NCI-H2107 treated with DMSO at 0.1 percent for 48 hours (cell line): ENCODE results near the gene DRC1.

ENCODE experiments used
- DNase-seq: peaks from one replicate; lab custom pipeline; 2025; ENCODE audit not compliant: unreplicated experiment; lab: John Stamatoyannopoulos, UW

Gene DRC1

DNA sequence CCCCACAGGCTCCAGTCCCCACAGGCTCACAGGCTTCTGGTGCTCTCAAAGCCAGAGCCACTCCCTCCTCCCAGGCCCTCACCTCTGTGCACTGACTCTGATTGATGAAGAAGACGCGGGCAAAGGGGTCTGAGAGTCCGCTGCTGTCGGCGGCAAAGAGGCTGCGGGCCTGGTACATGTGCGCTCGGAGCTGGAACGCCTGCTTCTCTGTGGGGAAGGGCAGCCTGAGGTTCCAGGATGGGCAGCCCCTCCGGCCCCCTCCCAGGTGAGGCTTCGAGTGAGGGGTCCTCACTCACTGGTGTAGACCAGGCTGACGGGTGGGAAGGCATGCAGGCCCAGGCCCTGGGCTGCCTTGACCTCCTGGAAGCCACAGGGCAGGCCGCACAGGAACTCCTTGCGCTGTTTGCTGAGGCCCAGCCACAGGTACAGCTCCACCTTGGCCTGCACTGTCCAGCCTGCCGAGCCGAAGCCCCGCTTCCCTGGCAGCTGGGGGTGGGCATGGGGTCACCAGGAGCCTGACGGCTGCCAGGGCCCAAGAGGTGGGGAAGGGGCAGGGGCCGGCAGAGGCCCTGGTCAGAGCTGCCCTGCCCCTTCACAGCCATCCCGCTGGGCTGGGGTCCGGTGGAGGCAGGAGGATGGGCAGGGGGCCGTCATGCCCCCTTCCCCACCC, 74.2 kb downstream of the DRC1 start:
- DNase-seq = no peak

DNA sequence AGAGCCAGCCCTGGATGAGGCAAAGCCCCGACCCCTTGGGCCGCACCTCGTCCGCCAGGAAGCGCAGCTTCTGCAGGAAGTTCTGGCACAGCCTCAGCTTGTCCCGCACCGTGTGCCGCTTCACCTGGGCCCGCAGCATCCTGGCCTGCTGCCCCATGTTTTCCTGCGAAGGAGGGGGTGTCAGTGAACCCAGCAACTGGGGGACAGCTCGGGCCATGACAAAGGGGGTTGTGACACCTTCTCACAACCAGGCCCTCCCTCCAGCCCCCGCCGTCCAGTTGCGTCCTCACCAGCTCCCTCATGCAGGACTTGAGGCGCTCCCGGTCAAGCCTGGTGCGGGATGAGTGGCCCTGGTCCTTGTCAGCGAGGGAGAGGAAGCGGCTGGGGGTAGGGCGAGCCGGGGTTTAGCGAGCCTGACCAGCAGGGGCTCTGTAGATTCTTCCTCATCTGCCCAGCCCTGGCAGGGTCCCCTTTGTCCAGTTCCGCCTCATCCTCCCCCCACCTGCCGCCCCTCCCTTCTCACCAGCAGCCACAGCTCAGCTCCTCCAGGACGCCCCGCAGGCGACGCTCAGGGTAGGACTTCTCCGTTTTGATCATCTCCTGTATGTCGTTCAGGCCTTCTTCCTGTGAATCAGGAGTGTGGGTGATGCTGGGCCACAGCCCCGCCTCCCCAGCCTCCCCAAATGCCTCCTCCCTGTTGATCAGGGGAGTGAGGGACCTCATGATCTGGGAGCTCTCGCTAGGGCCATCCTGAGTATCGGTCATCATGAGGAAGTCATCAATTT, 75.6 kb downstream of the DRC1 start:
- no peak for DNase-seq

DNA sequence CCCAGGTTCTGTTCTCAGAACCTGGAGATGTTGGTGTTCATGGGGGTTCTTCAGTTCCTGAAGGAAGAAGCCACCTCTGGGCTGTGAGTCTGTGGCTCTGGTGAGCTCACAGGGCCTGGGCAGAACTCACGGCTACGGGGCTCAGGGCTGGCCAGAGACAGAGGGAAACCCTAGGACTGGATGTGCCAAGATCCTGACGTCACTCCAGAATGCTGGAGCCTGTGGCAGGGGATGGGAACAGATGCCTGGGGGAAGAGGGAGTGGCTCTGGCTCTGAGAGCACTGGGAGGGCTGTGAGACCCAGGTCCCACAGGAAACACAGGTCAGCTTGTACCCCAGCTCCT, 76.2 kb downstream of the DRC1 start, which contains the start of gene OTOF:
Gene OTOF, minus strand, starts transcription at position 214 of the 343 bp plus-strand sequence.
- no peak for DNase-seq

DNA sequence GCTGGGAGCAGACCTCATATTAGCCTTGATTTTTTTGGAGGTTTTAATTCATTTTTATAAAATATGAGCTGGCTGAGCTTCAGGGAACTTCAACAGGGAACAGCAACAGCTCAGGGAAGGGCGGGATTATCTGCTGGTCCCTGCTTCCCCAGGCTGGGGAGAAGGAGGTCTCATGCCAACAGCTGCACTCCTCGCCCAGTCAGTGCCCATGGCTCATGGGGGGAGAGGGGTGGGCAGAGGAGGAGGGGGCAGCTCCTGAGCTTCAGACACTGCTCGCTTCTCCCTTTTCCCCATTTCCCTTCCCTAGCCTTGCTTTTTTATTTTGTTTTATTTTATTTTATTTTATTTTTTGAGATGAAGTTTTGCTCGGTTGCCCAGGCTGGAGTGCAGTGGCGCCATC, 76.6 kb downstream of the DRC1 start:
- no peak for DNase-seq

DNA sequence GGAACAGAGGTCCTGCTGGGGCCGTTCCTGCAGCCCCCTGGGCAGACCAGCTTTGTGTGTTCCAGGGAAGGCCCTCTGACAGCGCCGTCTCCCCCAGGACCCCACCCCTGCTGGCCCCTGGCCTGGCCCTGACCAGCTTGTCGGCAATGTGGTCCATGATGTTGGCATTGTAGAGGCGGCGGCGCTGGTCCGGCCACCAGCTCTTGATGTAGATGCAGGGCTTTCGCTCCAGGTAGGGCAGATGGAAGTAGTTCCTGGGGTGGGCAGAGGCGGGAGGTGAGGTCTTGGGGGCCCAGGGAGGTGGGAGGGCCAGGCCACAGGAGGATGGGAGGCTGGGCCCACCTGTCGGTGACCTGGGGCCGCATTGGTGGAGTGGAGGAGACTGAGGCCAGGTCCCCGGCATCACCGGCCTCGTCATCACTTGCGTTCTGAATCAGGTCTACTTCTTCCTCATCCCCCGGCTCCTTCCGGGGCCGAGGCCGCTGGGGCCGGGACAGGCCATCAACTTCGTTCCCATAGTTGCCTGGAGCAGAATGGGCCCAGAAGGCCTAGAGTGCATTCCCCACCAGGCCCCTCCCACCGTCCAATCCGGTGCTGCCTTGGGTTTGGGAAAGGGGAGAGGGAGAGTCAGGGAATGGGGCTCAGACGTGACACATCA, 77.5 kb downstream of the DRC1 start:
- DNase-seq = no peak

DNA sequence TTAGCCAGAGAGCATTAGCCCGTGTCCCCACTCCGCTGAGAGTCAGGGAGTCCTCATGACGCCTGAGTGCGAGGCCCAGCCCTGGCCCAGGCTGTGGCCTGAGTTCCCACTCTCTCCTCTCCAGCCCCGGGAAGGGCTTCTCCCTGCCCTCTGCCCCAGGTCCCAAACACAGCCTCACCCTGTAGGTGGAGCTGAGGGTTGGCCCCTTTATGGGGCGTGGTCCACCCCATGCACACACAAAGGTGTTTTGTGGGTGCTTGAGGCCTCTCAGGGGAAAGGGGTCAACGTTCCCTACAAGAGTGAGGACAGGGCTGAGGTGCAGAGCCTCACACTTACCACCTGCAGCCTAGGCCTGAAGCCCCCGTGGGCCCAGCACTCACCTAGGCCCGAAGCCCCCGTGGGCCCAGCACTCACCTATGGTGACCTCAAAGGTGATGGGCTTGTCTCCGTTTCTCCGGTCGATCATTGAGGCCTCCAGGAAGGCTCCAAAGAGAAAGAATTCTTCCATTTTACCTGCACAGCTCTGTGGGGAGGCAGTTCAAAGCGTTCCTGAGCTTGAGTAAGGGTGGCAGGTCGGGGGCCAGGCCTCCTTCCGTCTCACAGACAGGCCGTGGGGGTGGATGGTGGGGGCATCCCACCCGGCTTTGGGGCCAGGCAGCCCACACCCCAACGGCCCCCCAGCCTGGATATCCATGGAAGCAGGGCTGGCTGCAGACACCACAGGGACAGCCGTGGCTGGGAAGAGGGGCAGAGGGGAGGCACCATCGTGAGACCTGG, 78.3 kb downstream of the DRC1 start:
- DNase-seq = no peak

DNA sequence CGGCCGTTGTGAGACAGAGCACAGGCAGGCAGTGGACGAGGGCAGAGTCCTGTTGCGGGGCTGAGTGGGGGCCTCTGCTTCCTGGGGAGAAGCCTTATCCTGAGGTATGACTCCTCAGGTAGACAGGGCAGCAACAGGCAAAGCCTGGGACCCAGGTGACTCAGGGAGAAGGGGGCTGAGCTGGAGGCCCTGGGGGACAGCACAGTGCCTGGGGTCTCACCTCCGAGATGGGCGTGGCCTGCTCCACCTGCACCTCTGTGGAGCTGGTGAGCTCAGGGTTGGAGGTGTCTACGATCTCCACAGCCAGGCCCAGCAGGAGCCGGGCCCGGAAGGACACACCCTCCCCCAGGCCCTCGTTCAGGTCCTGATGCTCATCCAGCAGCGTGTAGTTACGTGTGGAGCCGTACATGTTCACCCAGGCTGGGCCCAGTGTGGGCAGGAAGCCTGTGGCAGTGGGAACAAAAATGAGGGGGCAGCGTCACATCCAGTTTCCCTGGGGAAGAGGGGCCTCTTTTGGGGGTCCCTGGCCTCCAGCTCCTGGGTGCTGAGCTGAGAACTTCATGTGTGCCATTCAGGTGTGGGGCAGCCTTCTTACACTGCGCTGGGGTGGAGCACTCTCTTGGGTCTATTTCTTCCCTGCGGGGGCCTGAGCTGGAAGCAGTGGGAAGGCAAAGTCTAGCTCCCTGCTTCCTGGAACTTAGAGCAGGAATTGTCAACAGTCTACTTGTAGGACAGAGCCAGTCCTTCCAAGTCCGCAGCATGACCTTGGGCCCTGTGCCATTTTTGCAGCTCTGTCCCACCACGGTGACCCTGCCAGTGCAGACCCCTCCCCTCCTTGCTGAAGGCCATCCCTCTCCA, 79.1 kb downstream of the DRC1 start:
- DNase-seq = no peak

DNA sequence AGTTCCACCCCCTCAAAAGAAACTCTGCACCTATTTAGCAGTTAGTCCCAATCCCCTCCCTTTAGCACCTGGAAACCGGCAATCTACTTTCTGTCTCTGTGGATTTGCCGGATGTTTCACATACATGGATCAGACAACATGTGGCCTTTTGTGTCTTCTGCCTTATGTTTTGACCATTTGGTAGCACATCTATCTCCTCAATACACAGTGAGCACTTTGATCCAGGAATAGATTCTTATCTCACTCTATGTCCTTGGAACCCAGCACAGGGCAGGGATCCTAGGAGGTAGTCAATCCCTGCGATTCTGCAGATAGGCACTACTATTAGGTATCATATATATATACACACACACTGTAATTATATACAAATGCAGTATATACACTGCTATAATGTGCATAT, 80.0 kb downstream of the DRC1 start:
- DNase-seq = no peak

DNA sequence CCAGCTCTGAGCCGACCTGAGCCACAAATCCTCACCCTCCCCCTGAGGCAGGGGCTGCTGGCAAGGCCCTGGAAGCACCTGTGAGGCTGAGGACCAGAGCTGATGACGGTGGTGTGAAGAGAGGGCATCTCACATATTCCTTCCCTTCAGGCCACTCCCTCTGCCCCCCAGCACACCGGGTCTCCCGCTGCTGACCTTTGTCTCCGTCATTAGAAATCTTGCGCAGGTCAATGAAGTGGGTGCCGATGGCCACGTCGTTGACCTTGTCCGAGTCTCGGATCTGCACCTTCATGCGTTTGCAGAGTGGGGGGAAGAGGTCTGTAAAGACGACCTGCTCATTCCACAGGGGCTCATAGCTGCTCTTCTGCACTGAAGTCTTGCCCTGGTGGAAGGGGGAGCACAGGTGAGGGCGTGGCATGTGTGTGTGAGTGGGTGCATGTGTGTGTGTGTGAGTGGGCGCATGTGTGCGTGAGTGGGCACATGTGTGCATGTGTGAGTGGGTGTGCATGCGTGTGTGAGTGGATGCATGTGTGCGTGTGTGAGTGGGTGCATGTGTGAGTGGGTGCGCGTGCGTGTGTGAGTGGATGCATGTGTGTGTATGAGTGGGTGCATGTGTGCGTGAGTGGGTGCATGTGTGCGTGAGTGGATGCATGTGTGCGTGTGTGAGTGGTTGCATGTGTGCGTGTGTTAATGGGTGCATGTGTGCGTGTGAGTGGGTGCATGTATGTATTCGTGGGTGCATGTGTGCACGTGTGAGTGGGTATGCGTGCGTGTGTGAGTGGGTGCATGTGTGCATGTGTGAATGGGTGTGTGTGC, 80.7 kb downstream of the DRC1 start:
- DNase-seq = no peak

DNA sequence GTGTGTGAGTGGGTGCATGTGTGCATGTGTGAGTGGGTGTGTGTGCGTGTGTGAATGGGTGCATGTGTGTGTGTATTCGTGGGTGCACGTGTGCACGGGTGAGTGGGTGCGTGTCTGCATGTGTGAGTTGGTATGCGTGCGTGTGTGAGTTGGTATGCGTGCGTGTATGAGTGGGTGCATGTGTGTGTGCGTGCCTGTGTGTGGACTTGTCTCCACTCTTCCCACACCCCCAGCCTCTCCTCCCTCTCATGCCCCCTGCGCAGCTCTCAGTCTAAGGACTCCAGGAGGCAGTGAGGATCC, 81.3 kb downstream of the DRC1 start:
- DNase-seq = no peak

DNA sequence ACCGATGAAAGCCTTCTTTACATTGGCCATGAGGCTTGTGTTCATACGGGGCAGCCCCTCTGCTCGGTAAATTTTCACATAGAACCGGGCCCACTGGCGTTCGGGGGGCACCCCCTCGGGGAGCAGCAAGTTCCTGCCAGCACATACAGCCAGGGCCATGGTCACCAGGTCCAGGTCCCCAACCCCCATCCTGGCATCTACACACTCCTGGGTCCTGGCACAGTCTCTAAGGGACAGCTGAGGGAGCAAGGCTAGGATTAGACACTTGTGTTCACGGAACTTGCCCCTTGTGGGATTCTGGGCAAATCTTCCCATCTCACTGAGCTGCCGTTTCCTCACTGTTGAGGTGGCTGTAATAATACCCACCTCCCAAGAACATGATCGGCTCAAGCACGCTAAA, 81.8 kb downstream of the DRC1 start:
- DNase-seq = no peak

DNA sequence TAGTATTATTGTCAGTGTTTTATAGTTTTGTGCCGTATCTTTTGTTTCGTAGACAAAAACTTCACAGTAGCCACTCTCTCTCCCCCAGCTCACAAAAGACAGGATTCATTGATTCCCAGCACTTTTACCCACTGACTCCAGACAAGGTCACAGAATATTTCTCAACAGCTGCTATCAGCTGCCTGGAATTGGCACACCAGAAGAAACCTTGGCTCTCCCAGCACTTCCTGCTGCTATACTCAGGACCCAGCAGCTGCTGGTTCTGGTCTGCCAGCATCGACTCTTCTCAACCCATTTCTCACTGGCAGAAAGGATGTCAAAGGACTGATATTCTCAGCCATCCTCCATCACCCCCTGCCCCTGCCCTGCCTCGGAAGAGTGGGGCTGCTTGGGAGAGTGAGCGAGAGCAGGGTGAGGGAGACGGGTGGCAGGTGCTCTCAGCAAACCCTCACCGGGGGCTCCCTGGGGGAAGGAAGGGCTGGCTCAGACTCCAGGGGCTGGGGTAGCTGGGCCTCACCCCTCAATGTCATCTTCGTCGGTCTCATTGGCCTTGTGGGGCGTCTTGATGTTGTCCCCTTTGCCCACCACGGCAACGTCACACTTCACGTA, 82.3 kb downstream of the DRC1 start:
- no peak for DNase-seq

DNA sequence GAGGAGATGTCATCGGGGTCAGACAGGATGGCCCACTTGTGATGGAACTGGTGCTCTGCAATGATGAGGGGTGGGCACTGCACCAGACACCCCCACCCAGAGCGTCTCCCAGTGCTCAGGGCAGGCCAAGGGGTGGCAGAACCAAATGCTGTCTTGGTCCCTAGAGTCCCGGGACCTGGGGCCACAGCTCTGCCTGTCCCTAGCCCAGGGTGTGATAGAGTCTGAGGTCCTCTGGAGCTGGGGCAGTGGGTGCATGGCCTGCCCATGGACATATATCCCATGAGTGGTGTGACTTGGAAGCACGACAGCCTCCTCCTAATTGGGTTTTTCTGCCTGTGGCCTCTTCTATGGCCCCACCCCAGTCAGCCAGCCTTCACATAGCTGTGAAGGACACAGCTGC, 82.9 kb downstream of the DRC1 start:
- no peak for DNase-seq

DNA sequence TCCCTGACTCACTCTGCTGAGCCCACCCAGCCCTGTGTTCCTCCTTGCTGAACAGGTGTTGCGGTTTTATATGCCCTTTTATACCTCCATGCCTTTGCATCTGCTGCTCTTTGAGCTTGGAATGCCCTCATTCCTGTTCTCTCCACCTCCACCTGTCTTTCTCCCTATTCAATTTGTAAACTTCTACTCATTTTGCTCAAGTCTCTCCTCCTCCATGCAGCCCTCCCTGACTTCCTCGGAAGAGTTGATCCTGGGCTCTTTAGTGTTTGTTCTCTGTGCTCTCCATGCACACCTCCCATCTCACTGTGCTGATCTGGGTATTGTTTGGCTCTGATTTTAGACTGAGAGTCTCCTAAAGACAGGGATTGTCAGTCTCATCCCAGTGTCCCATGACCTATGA, 83.4 kb downstream of the DRC1 start:
- DNase-seq = no peak

DNA sequence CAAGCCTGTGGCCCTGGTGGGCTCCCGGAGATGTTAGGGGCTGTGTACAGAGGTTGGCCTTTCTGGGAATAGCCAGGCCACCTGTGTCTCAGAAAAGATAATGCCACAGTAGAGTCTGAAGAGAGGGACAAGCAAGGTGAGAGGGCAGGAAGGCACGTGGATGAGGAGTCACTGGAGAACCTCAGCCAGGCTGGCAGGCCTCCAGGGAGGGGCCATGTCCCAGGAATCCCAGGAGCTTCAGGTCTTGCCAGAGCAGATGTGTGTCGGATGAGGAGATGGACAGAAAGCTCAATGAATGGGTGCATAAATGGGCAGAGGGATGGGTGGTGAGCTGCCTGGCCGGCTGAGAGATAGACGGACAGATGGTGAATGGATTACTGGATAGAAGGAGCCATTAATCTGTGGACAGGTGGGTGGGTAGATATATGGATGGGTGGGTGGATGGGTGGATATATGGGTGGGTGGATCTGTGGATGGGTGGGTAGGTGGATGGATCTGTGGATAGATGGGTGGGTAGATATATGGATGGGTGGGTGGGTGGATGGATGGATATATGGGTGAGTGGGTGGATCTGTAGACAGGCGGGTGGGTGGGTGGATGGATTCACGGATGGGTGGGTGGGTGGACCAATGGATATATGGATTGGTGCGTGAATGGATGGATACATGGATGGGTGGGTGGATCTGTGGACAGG, 84.2 kb downstream of the DRC1 start:
- DNase-seq = no peak

DNA sequence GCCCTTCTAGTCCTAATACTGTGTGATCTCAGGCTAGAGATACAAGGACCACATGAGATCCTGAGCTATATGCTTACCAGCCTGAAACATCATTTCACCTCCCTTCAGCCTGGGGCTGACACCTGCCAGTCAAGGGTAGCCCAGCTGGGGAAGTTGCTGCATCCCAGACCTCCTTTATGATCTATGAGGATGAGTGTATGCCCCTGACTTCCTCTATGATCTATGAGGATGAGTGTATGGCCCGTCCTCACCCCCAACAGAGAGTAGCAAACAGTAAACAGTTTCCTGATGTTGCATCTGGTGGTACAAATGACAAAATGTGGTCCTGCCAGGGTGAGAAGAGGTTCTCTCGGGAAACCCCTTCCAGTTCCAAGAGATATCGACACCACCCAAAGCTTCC, 85.1 kb downstream of the DRC1 start:
- DNase-seq = no peak

DNA sequence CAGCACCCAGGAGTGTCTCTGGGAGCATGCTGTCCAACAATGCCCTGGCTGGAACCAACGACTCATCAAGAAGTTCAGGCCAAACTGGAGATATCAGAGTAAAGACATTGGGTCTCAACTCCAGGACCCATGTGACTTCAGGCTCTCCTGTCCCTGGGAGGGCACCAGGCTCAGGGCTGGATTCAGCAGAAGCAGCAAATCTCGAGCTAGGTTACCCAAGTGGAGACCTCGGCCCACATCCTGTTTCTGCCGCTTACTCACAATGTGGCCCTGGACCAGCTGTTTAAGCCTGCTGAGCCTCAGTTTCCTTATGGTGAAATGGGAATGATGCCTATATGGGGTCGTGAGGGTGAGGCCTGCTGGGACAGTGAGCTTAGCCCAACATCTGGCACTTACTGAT, 85.5 kb downstream of the DRC1 start:
- DNase-seq = no peak

DNA sequence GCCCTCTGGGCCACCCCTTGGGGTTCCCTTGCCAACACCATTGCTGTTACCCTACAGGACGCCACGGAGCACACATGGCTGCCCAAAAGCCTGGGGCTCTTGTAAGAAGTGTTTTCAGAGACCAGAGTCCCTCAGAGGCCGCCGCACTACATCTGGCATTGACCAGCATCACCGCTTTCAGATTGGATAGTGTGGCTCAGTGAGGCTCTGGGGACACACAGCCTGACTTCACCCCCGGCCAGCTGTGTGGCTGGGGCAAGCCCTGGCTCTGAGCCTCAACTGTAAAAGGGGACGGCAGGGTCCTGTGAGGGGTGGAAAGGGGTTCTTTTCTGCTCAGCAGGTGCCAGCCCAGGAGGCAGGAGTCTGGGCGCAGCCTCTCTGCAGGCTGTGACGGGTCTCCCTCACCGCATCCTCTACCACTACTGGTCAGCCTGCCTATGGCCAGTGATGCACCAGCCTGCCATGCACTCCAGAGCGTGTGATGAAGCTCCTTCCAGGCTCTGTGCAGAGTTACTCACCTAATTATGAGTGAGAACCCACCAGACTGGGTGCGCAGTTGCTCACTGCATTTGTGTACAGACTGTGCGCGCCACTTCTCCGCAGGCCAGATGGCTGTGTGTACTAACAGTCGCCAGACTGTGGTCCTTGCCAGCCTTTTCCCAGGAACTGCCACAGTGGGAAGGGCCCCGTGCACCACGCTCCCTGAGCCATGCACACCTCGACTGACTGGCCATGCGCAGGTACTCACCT, 86.9 kb downstream of the DRC1 start:
- DNase-seq = no peak
